ENCODE results near the gene C22orf23.

The C22orf23 gene

DNA sequence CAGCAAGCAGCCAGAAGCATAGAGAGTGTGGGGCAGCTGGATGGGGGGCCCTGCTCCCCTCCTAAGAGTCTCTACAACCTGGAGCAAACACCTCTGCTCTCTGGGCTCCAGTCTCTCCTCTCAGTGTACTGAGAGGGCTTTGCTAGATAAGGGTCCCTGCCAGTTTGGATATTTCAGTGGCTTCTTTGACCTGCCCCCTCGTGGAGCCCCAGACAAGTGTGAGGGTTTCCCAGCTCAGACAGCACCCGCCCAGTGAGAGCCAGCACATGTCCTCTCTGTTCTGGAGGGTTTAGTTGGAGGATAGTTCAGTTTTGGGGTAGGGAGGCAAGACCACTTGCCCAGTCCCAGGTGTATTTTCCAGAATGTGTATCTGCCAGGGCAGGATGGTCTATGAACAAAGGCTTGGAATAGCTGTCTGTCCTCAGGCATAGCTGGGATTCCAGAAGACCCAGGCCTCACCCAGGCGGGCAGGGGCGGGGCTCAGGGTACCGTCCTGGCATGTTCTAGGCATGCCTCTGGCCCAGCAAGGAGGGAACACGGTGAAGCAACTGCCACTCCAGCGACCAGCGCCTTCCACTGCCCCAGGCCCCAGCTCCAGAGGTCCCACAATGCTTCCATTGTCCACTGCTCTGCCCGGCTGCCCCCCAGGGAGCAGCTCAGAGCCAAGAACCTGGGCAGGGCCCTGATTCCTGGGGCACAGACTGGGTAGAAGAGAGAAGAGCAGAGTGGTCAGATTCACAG lies 54.8 kb downstream of the C22orf23 start:
- no peak for DNase-seq (ENCODE audit: low read depth in 2 of 2)

DNA sequence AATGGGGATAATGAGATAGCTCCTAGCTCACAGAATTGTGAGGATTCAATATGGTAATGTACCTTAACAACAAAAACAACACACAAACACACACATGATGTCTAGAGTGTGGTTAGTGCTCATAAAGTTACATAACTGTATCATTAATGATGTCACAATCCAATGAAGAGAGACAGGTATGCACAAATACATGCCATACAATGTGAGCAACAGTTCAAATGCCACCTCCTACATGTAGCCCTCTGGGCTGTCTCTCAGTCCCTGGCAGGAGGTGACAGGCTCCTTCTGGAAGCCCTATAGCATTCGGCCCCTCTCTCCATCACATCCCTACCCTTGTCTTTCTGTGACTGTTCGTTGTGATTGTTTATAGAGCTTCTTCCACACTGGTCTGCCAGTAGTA lies 55.6 kb downstream of the C22orf23 start:
- DNase-seq (ENCODE audit: low read depth in 2 of 2): no peak

DNA sequence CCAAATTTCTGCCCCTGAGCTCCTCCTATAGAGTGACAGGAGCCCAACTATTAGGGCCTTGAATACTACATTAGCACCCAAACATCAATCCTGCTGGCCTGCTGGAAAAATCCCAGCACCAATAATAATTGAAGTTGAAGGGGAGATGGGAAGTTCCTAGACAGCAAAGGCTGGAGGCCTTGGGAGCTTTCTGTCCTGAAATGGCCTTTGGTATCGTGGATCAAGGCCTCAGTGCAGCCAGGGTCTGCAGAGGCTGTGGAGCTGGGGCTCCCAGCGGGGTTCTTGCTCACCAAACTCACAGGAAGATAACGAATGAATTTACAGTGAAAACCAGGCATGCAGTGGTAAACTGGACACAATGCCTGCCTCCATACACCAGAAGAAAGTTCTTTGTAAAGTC lies 56.5 kb downstream of the C22orf23 start:
- no peak for DNase-seq (ENCODE audit: low read depth in 2 of 2)

DNA sequence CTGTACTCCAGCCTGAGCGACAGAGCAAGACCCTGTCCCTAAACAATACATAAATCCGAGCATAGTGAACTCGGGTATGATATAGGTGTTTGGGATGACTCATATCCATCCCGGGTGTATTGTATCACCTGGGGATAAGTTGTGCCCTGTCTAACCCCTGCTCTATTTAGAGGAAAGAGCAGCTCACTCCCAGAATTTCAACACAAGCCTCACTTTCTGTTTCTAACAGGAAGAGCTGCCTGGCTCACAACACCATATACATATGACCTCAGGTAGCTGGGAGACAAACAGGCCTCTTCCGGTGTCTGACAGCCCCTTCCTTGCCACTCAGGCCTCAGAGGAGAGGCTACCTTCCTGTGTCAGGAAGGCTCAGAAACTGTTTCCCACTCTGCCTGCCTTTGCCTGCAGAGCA lies 57.2 kb downstream of the C22orf23 start:
- no peak for DNase-seq (ENCODE audit: low read depth in 2 of 2)

DNA sequence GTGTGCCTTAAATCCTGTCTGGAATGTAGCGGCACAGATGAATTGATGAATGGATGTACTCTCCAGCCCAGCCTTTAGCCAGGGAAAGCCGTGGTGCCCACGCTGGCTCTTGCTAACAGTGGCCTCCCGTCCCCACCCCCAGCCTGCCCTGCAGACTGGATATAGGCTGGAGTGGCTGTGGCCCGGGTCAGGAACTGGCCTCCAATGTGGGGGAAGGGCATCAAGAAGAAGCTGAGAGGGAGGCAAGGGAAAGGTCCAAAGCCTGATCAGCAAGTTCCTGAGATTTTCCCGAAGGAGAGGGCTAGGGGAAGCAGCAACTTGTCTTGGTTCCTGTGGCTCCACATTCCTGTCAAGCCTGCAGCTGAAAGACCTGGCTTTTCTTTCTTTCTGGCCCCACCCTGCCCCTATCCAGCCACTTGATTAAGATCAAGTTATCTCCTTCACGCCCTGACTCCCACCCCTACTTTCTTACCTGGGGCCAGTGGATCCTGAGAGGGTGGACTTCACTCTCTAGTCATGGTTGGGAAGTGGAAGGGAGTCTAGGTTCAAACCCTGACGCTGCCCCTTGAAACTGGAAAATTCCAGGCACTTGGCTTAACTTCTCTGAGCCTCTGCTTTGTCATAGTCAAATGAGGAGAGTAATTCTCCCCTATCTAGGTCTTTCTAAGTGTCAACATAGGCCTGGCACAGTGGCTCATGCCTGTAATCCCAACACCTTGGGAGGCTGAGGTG lies 58.3 kb downstream of the C22orf23 start:
- DNase-seq (ENCODE audit: low read depth in 2 of 2): no peak

DNA sequence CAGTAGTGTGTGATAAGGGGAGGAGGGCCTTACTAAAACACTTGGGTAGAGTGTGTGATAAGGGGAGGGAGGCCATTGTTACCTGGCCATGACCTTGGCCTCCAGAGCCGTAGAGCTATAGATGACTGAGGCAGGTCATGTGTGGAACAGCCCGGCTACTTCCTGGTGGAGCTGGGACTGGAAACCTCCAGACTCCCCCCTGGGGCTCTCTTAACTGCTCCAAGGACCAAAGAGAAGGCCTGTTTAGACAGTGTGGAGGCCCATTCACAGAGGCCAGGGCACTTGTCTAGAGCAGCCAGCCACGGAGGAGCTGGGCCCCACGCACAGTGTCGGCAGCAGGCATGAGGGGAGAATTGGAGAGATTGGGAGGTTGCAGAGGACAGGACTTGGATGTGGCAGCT lies 59.8 kb downstream of the C22orf23 start:
- no peak for DNase-seq (ENCODE audit: low read depth in 2 of 2)
